ENCODE results near the gene CFAP119.

CFAP119 gene

GRCh38 chr16:30720694-30721093 is 41.2 kb downstream of the CFAP119 start:
- no peak for TF ChIP-seq CTCF (IDR thresholded peaks at IDR 0.05; ENCODE audit: low read length, missing control alignments)
- no peak overlapping the region for H3K4me3 ChIP-seq (replicated peaks; ENCODE audit: low read depth, low read length)
- no peak for DNase-seq (ENCODE audit: low read depth)

GRCh38 chr16:30720086-30720485 is 41.8 kb downstream of the CFAP119 start:
- DNase-seq (ENCODE audit: low read depth) = no peak
- no peak for TF ChIP-seq CTCF (IDR thresholded peaks at IDR 0.05; ENCODE audit: low read length, missing control alignments)
- H3K4me3 ChIP-seq (replicated peaks; ENCODE audit: low read depth, low read length) = no peak overlapping the region

GRCh38 chr16:30715750-30716445 is 46.0 kb downstream of the CFAP119 start:
- peak; percentile 41 for DNase-seq (ENCODE audit: low read depth)
- TF ChIP-seq CTCF (IDR thresholded peaks at IDR 0.05; ENCODE audit: low read length, missing control alignments) = no peak
- H3K4me3 ChIP-seq (replicated peaks; ENCODE audit: low read depth, low read length) = no peak overlapping the region

- H3K4me3 ChIP-seq (replicated peaks; ENCODE audit: low read depth, low read length) = no peak overlapping the region
- no peak for DNase-seq (ENCODE audit: low read depth)
- no peak for TF ChIP-seq CTCF (IDR thresholded peaks at IDR 0.05; ENCODE audit: low read length, missing control alignments)
Measured at GRCh38 chr16:30711712-30712111, 50.1 kb downstream of the CFAP119 start.

- H3K4me3 ChIP-seq (replicated peaks; ENCODE audit: low read depth, low read length) = no peak overlapping the region
- no peak for DNase-seq (ENCODE audit: low read depth)
- no peak for TF ChIP-seq CTCF (IDR thresholded peaks at IDR 0.05; ENCODE audit: low read length, missing control alignments)
Measured at GRCh38 chr16:30710971-30711370, 50.9 kb downstream of the CFAP119 start.

Data from fibroblast of pulmonary artery (primary cell).